Progenitor cell of endocrine pancreas (in vitro differentiated cells): ENCODE results near the gene NUDT8. TPM values are rescaled to one million over a fixed set of nuclear protein-coding genes. Genes with fewer than 3 reads are reported as not detected.

Experiments used
- DNase-seq: peaks from one replicate; pipeline ENCODE4 v3.0.0; 2021; ENCODE audit warnings: low spot score; ENCODE audit not compliant: unreplicated experiment
- H3K27ac Mint-ChIP-seq: 2 replicates; pipeline ENCODE4 v1.8.0; 2021; ENCODE audit warnings: mild to moderate bottlenecking, moderate library complexity, mixed read lengths
- H3K27me3 Mint-ChIP-seq: 2 replicates; pipeline ENCODE4 v1.8.0; 2021; ENCODE audit warnings: mixed read lengths
- H3K36me3 Mint-ChIP-seq: 2 replicates; pipeline ENCODE4 v1.8.0; 2022; ENCODE audit warnings: mixed read lengths; ENCODE audit not compliant: insufficient read depth
- H3K4me1 Mint-ChIP-seq: 2 replicates; pipeline ENCODE4 v1.8.0; 2021; ENCODE audit warnings: low read depth, mixed read lengths
- H3K4me3 Mint-ChIP-seq: 2 replicates; pipeline ENCODE4 v1.8.0; 2021; ENCODE audit warnings: low read depth, mild to moderate bottlenecking, moderate library complexity, mixed read lengths
- H3K9me3 Mint-ChIP-seq: 2 replicates; pipeline ENCODE4 v1.8.0; 2021; ENCODE audit warnings: low read depth, mixed read lengths
- total RNA-seq: library from RNA; stranded (reverse); gene quantifications from 2 replicates; pipeline ENCODE4 v1.2.1, GENCODE V29; 2021
- TF ChIP-seq, protein P1 (sequence below): fragments of 200-600 bp; sonication (generic); IDR thresholded peaks from one replicate; pipeline ENCODE4 v1.5.0; 2021; ENCODE audit warnings: antibody characterized with exemption, mild to moderate bottlenecking; ENCODE audit not compliant: unreplicated experiment

The NUDT8 gene
- total RNA-seq, 1 donor from 2014 or later: 5.1 TPM

DNA sequence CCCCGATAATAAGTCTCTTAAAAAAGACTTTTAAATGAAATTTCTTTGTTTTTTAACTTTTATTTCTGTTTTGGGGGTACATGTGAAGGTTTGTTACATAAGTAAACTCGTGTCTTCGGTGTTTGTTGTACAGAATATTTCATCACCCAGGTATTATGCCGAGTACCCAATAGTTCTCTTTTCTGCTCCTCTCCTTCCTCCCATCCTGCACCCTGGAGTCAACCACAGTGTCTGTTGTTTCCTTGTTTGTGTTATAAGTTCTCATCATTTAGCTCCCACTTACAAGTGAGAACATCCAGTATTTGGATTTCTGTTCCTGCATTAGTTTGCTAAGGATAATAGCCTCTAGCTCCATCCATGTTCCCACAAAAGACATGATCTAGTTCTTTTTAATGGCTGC, 47.7 kb downstream of the NUDT8 start:
- Mint-ChIP-seq H3K27me3 (no peaks in the 10 kb centered on the region), H3K4me3 (peak overlapping the region; percentile 58), H3K36me3 (peaks cover 20% of the 10 kb centered on the region), H3K27ac (peak overlapping the region; percentile 99), H3K9me3 (no peaks in the 10 kb centered on the region), H3K4me1 (peaks cover 58% of the 10 kb centered on the region)
- DNase-seq: no peak
- TF ChIP-seq, protein P1, sequence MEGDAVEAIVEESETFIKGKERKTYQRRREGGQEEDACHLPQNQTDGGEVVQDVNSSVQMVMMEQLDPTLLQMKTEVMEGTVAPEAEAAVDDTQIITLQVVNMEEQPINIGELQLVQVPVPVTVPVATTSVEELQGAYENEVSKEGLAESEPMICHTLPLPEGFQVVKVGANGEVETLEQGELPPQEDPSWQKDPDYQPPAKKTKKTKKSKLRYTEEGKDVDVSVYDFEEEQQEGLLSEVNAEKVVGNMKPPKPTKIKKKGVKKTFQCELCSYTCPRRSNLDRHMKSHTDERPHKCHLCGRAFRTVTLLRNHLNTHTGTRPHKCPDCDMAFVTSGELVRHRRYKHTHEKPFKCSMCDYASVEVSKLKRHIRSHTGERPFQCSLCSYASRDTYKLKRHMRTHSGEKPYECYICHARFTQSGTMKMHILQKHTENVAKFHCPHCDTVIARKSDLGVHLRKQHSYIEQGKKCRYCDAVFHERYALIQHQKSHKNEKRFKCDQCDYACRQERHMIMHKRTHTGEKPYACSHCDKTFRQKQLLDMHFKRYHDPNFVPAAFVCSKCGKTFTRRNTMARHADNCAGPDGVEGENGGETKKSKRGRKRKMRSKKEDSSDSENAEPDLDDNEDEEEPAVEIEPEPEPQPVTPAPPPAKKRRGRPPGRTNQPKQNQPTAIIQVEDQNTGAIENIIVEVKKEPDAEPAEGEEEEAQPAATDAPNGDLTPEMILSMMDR: no peak

DNA sequence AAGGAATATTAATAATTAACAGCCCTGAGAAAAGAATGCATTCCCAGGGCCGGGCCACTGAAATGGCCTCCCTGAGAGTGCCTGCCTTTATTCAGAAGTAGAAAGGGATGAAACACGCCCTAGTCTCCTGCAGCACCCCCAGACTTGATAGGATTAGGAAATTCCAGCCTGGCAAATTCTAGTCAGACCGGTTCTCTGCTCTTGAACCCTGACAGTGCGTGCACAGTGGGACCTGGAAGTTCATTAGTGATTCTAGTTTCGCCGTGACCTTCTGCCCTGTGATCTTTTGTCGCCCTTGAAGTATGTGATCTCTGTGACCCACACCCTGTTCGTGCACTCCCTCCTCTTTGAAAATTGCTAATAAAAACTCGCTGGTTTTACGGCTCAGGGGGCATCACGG, 48.3 kb downstream of the NUDT8 start:
- peak overlapping the region; percentile 70 for H3K4me3 Mint-ChIP-seq
- peak; percentile 45 for DNase-seq
- H3K9me3 Mint-ChIP-seq: no peaks in the 10 kb centered on the region
- peaks cover 15% of the 10 kb centered on the region for H3K36me3 Mint-ChIP-seq
- H3K4me1 Mint-ChIP-seq: peaks cover 58% of the 10 kb centered on the region
- TF ChIP-seq, protein P1: no peak
- H3K27me3 Mint-ChIP-seq: no peaks in the 10 kb centered on the region
- peak overlapping the region; percentile 99 for H3K27ac Mint-ChIP-seq

DNA sequence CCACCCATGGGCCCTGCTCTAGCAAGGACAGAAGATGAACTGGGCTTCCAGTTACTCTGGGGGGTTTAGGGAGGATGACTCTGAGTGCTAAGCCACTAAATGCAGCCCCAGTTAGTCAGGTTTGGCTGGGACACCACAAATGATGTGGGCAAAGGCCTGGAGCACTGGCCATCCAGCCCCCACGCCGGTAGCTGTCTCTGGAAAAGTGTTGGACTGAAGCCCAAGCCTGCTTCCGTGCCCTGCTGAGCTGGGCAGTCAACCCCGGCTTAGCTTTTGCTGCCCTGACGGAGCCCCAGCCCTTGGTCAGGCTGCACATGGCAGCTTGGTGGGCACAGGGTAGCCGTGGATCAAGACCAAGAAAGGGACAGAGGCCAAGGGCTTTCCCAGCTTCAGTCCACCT, 51.8 kb downstream of the NUDT8 start:
- Mint-ChIP-seq H3K36me3 (no peaks in the 10 kb centered on the region), H3K27ac (no peak overlapping the region), H3K4me3 (no peak overlapping the region), H3K27me3 (peaks cover 4% of the 10 kb centered on the region), H3K4me1 (peaks cover 46% of the 10 kb centered on the region), H3K9me3 (no peaks in the 10 kb centered on the region)
- DNase-seq: no peak
- TF ChIP-seq, protein P1: no peak

Other genes starting within 250 kb of the NUDT8 start
- gene RAD9A, start 238.0 kb downstream of the NUDT8 start, total RNA-seq: 39.0 and 49.1 TPM in 2 replicates
- gene PPP1CA, start 228.1 kb downstream of the NUDT8 start, total RNA-seq: 140 and 145 TPM in 2 replicates
- 0.24 TPM in 1 of 2 replicates, not detected in the other for gene TBC1D10C, start 225.9 kb downstream of the NUDT8 start, total RNA-seq
- gene CARNS1, start 214.3 kb downstream of the NUDT8 start, total RNA-seq: 0.29 and 0.53 TPM in 2 replicates
- 51.7 and 53.8 TPM in 2 replicates for gene RPS6KB2, start 201.4 kb downstream of the NUDT8 start, total RNA-seq
- 0.73 and 2.3 TPM in 2 replicates for gene PTPRCAP, start 192.3 kb downstream of the NUDT8 start, total RNA-seq
- 86.7 and 90.5 TPM in 2 replicates for gene CORO1B, start 186.5 kb downstream of the NUDT8 start, total RNA-seq
- not detected in 2 replicates for gene GPR152, start 177.2 kb downstream of the NUDT8 start, total RNA-seq
- 0.18 TPM in 1 of 2 replicates, not detected in the other for gene CABP4, start 174.6 kb downstream of the NUDT8 start, total RNA-seq
- 63.3 and 68.6 TPM in 2 replicates for gene TMEM134, start 160.7 kb downstream of the NUDT8 start, total RNA-seq
- 39.2 and 39.5 TPM in 2 replicates for gene AIP, start 146.9 kb downstream of the NUDT8 start, total RNA-seq
- gene PITPNM1, start 124.6 kb downstream of the NUDT8 start, total RNA-seq: 67.9 and 76.3 TPM in 2 replicates
- gene CDK2AP2, start 121.8 kb downstream of the NUDT8 start, total RNA-seq: 35.0 and 35.7 TPM in 2 replicates
- not detected in 2 replicates for gene CABP2, start 106.5 kb downstream of the NUDT8 start, total RNA-seq
- 978 and 982 TPM in 2 replicates for gene GSTP1, start 46.1 kb downstream of the NUDT8 start, total RNA-seq
- 137 and 150 TPM in 2 replicates for gene NDUFV1, start 23.0 kb downstream of the NUDT8 start, total RNA-seq
- gene TBX10, start 9.8 kb upstream of the NUDT8 start, total RNA-seq: not detected in 2 replicates
- gene ACY3, start 20.8 kb upstream of the NUDT8 start, total RNA-seq: 3.0 and 3.4 TPM in 2 replicates
- gene ALDH3B2, start 44.7 kb upstream of the NUDT8 start, total RNA-seq: 0.67 and 1.6 TPM in 2 replicates